Hepatocyte (in vitro differentiated cells): ENCODE measurements around the gene VCAM1. TPM values are rescaled to one million over a fixed set of nuclear protein-coding genes. Genes with fewer than 3 reads are reported as not detected.

Source experiments
- DNase-seq: peaks from one replicate; pipeline ENCODE4 v3.0.0-alpha.2; 2016; ENCODE audit warnings: low spot score
- H2AFZ ChIP-seq: fragments of 200-600 bp; sonication (generic); 2 replicates; pipeline ENCODE4 v1.6.0; 2016; ENCODE audit warnings: antibody characterized with exemption, mild to moderate bottlenecking
- H3K27ac ChIP-seq: fragments of 200-600 bp; sonication (generic); 2 replicates; pipeline ENCODE4 v1.5.1; 2016; ENCODE audit warnings: mild to moderate bottlenecking
- H3K27me3 ChIP-seq: fragments of 200-600 bp; sonication (generic); 2 replicates; pipeline ENCODE4 v1.6.1; 2016
- H3K36me3 ChIP-seq: fragments of 200-600 bp; sonication (generic); replicated peaks from 2 replicates; pipeline ENCODE4 v1.5.1; 2016; ENCODE audit warnings: low read depth; ENCODE audit not compliant: insufficient read depth
- H3K4me1 ChIP-seq: fragments of 200-600 bp; sonication (generic); 2 replicates; pipeline ENCODE4 v1.5.1; 2016; ENCODE audit warnings: mild to moderate bottlenecking, moderate library complexity; ENCODE audit not compliant: insufficient read depth
- H3K4me2 ChIP-seq: fragments of 200-600 bp; sonication (generic); 2 replicates; pipeline ENCODE4 v1.6.0; 2016
- H3K4me3 ChIP-seq: fragments of 200-600 bp; sonication (generic); 2 replicates; pipeline ENCODE4 v1.5.1; 2016; ENCODE audit warnings: mild to moderate bottlenecking
- H3K79me2 ChIP-seq: fragments of 200-600 bp; sonication (generic); 2 replicates; pipeline ENCODE4 v1.6.0; 2017; ENCODE audit warnings: mild to moderate bottlenecking
- H3K9me2 ChIP-seq: fragments of 200-600 bp; sonication (generic); replicated peaks from 2 replicates; pipeline ENCODE4 v1.6.0; 2017; ENCODE audit warnings: mild to moderate bottlenecking; ENCODE audit not compliant: insufficient read depth
- H3K9me3 ChIP-seq: fragments of 200-600 bp; sonication (generic); 2 replicates; pipeline ENCODE4 v1.5.1; 2016; ENCODE audit warnings: low read depth, mild to moderate bottlenecking
- H4K20me1 ChIP-seq: fragments of 200-600 bp; sonication (generic); 2 replicates; pipeline ENCODE4 v1.6.0; 2016; ENCODE audit warnings: mild to moderate bottlenecking; ENCODE audit not compliant: insufficient read depth, poor library complexity, severe bottlenecking
- EZH2 ChIP-seq: fragments of 200-600 bp; sonication (generic); IDR thresholded peaks from 2 replicates; pipeline ENCODE4 v1.6.1; 2016; ENCODE audit warnings: antibody characterized with exemption, mild to moderate bottlenecking, borderline replicate concordance
- EZH2phosphoT487 ChIP-seq: fragments of 200-600 bp; sonication (generic); IDR thresholded peaks from one replicate; pipeline ENCODE4 v1.6.1; 2018; ENCODE audit warnings: antibody characterized with exemption, mild to moderate bottlenecking, low read depth, moderate library complexity; ENCODE audit not compliant: unreplicated experiment, severe bottlenecking
- WGBS: methylation state at CpG from one replicate; pipeline ENCODE4 v1.1.6; 2016; ENCODE audit warnings: low lambda C conversion rate; ENCODE audit errors: missing lambda C conversion rate; 5-methylcytosine and 5-hydroxymethylcytosine counted together
- polyA plus RNA-seq: library from polyadenylated mRNA; unstranded; fragments of >200 nt; fragmentation: Nextera tagmentation; extraction: Ambion mirVana; gene quantifications from 2 replicates; pipeline ENCODE4 v1.2.1, GENCODE V29; 2016
- total RNA-seq: library from RNA; depleted of rRNA; stranded (reverse); fragments of >200 nt; gene quantifications from 2 replicates; pipeline ENCODE4 v1.2.3, GENCODE V29; 2014
- TF ChIP-seq, protein P1 (sequence below): fragments of 200-600 bp; sonication (generic); IDR thresholded peaks from 2 replicates; pipeline ENCODE4 v1.5.1; 2016; ENCODE audit warnings: antibody characterized with exemption, mild to moderate bottlenecking; ENCODE audit not compliant: poor library complexity

VCAM1 gene
- total and polyA plus RNA-seq, 2 experiments from 2014 or later, result 43.2 to 85.3 TPM

DNA sequence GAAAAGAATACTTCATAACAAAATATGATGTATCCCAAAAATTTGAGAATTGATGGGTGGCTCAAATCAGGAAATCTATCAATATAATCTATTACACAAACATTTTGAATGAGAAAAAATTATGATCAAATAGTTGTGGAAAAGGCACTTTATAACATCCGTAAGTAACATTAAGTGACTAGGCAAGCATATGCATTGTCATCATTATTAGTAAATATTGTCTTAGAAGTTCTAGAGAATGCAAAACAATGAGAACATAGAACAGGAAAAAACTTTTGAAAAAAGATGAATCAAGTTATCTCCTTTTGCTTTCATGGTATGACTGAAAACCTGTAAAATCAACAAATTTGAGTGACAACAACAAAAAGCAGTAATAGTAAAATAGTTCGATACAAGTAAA is 42.9 kb downstream of the VCAM1 start:
- no peaks in the 10 kb centered on the region for H3K4me1 ChIP-seq
- no peak overlapping the region for H3K27ac ChIP-seq
- no peak overlapping the region for H2AFZ ChIP-seq
- no peaks in the 10 kb centered on the region for H3K36me3 ChIP-seq
- no peaks in the 10 kb centered on the region for H4K20me1 ChIP-seq
- no peak for TF ChIP-seq EZH2
- TF ChIP-seq EZH2phosphoT487, result no peak
- TF ChIP-seq, protein P1, sequence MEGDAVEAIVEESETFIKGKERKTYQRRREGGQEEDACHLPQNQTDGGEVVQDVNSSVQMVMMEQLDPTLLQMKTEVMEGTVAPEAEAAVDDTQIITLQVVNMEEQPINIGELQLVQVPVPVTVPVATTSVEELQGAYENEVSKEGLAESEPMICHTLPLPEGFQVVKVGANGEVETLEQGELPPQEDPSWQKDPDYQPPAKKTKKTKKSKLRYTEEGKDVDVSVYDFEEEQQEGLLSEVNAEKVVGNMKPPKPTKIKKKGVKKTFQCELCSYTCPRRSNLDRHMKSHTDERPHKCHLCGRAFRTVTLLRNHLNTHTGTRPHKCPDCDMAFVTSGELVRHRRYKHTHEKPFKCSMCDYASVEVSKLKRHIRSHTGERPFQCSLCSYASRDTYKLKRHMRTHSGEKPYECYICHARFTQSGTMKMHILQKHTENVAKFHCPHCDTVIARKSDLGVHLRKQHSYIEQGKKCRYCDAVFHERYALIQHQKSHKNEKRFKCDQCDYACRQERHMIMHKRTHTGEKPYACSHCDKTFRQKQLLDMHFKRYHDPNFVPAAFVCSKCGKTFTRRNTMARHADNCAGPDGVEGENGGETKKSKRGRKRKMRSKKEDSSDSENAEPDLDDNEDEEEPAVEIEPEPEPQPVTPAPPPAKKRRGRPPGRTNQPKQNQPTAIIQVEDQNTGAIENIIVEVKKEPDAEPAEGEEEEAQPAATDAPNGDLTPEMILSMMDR, result no peak
- H3K9me2 ChIP-seq, result no peaks in the 10 kb centered on the region
- no peak overlapping the region for H3K4me3 ChIP-seq
- no peaks in the 10 kb centered on the region for H3K9me3 ChIP-seq
- DNase-seq, result no peak
- H3K27me3 ChIP-seq, result no peaks in the 10 kb centered on the region
- H3K4me2 ChIP-seq, result no peak overlapping the region
- no peaks in the 10 kb centered on the region for H3K79me2 ChIP-seq
- 48% methylated on average over 2 of the region's 2 CpGs for WGBS

DNA sequence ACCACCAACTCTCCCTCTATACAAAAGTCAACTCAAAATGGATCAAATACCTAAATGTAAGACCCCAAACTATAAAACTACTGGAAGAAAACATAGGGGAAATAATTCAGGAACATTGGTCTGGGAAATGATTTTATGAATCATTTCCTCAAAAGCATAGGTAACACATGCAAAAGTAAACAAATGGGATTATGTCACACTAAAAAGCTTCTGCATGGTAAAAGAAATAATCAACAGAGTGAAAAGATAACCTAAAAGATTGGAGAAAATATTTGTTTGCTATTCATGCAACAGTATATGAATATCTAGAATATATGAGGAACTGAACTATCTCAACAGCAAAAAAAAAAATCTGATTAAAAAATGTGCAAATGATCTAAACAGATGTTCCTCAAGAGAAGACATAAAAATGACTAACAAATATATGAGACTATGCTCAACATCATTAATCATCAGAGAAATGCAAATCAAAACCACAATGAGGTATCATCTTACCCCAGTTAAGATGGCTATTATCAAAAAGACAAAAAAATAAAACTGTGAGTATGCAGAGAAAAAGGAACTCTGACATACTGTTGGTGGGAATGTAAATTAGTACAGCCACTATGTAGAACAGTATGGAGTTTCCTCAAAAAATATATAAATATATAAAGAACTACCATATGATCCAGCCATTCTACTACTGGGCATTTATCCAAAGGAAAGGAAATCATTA is 47.8 kb downstream of the VCAM1 start:
- Histone ChIP-seq H3K9me2 (no peaks in the 10 kb centered on the region), H3K27ac (no peak overlapping the region)

DNA sequence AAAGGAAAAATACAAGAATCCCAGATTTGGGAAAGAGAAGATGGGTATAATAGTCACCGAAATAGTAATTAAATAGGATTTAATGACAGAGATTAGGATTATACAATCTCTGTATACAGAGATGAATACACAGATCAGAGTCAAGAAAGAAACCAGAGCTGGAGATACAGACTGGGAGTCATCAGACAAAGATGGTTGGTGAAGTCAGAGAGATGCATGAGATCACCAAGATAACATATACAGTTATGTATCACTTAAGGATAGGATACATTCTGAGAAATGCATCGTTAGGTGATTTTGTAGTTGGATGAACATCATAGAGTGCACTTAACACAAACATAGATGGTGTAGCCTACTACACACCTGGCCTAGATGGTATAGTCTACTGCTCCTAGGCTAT is 49.8 kb downstream of the VCAM1 start:
- no peaks in the 10 kb centered on the region for H3K27me3 ChIP-seq
- H3K27ac ChIP-seq, result no peak overlapping the region
- H2AFZ ChIP-seq, result no peak overlapping the region
- H3K9me3 ChIP-seq, result no peaks in the 10 kb centered on the region
- H3K4me2 ChIP-seq, result no peak overlapping the region
- no peaks in the 10 kb centered on the region for H3K36me3 ChIP-seq
- no peaks in the 10 kb centered on the region for H3K79me2 ChIP-seq
- 96% methylated on average over 2 of the region's 2 CpGs for WGBS
- no peaks in the 10 kb centered on the region for H4K20me1 ChIP-seq
- H3K4me1 ChIP-seq, result no peaks in the 10 kb centered on the region
- no peaks in the 10 kb centered on the region for H3K9me2 ChIP-seq
- DNase-seq, result no peak
- TF ChIP-seq, protein P1, result no peak
- TF ChIP-seq EZH2, result no peak
- TF ChIP-seq EZH2phosphoT487, result no peak
- no peak overlapping the region for H3K4me3 ChIP-seq

More for the DNA sequence above, 47.8 kb downstream of the VCAM1 start:
- H3K79me2 ChIP-seq, result no peaks in the 10 kb centered on the region
- H3K4me2 ChIP-seq, result no peak overlapping the region
- H3K27me3 ChIP-seq, result no peaks in the 10 kb centered on the region
- no peak overlapping the region for H2AFZ ChIP-seq
- no peaks in the 10 kb centered on the region for H3K4me1 ChIP-seq
- no peak for DNase-seq
- no peaks in the 10 kb centered on the region for H4K20me1 ChIP-seq
- H3K9me3 ChIP-seq, result no peaks in the 10 kb centered on the region
- no peak overlapping the region for H3K4me3 ChIP-seq
- no peaks in the 10 kb centered on the region for H3K36me3 ChIP-seq
- TF ChIP-seq, protein P1, result no peak
- no peak for TF ChIP-seq EZH2
- TF ChIP-seq EZH2phosphoT487, result no peak
